ENCODE measurements around the gene CISH. TPM values are rescaled to one million over a fixed set of nuclear protein-coding genes. Genes with fewer than 3 reads are reported as not detected.

CISH gene
- total and polyA plus RNA-seq, 9 of the 15 experiments (the other 6 are each of a cell fraction or from before 2014, with no cell fraction given), result 1.7 to 47.7 (median 18.3) TPM

- DNase-seq (ENCODE audit: extremely low read depth in 1 of 4, low spot score in 3 of 4), result no peak
- POLR2A ChIA-PET, result interaction anchor here (0.9 to 4.8 kb wide), 9 partner anchors 8 to 34 kb away, joined by 3 to 44 read pairs (median 6); partner anchors contain the start of genes CISH and HEMK1
- peak overlapping the region; percentile 96 for H3K27ac ChIP-seq (ENCODE audit: extremely low read depth, low read depth, low read length)
Observed at GRCh38 chr3:50603261-50604109, 8.1 kb downstream of the CISH start.

More at GRCh38 chr3:50603261-50604109, 8.1 kb downstream of the CISH start:
- in situ Hi-C loops (cut with MboI), result no loop called here
- peaks cover 76% of the 10 kb centered on the region in 2 experiments for H3K4me1 ChIP-seq (replicated peaks in 1 of 2; ENCODE audit: control insufficient read depth in 2 of 2, insufficient read depth in 2 of 2, low read length in 2 of 2)
- H4K20me1 ChIP-seq (replicated peaks; ENCODE audit: control insufficient read depth, insufficient read depth, low read length), result peaks cover 17% of the 10 kb centered on the region
- H3K4me2 ChIP-seq (ENCODE audit: insufficient read depth, low read length), result peak overlapping the region; percentile 33; the same call in 1 of the 2 replicates
- FAIRE-seq (no peak), ATAC-seq (no peak)
- intact Hi-C loops (cut with micrococcal nuclease), result no loop called here
- peaks cover 3% of the 10 kb centered on the region for H3K9me1 ChIP-seq (ENCODE audit: control insufficient read depth, insufficient read depth, low read length)
- WGBS (ENCODE audit: insufficient coverage, low coverage, missing lambda C conversion rate), result 44% methylated on average over 3 of the region's 4 CpGs
- BruUV-seq (replicated peaks), result no TSS peak
- no peak overlapping the region for H3K4me3 ChIP-seq
- peaks cover 51% of the 10 kb centered on the region for H3K36me3 ChIP-seq (ENCODE audit: control insufficient read depth, insufficient read depth, low read length)
- H3K9ac ChIP-seq (ENCODE audit: insufficient read depth in 1 of 2, low read depth in 2 of 2, low read length in 2 of 2), result peak overlapping the region; percentile 74 to 89; a peak in 3 of 4 replicates
- H2AFZ ChIP-seq (ENCODE audit: low read depth, low read length), result no peak overlapping the region
- peaks cover 58% of the 10 kb centered on the region for H3K79me2 ChIP-seq (ENCODE audit: control insufficient read depth, insufficient read depth, low read length)
- no peaks in the 10 kb centered on the region for H3K27me3 ChIP-seq (ENCODE audit: control insufficient read depth in 2 of 2, insufficient read depth in 2 of 2, low read length in 2 of 2)
- no peaks in the 10 kb centered on the region for H3K9me3 ChIP-seq (replicated peaks; ENCODE audit: control insufficient read depth, insufficient read depth, low read depth, low read length)
- TF ChIP-seq, protein P1, sequence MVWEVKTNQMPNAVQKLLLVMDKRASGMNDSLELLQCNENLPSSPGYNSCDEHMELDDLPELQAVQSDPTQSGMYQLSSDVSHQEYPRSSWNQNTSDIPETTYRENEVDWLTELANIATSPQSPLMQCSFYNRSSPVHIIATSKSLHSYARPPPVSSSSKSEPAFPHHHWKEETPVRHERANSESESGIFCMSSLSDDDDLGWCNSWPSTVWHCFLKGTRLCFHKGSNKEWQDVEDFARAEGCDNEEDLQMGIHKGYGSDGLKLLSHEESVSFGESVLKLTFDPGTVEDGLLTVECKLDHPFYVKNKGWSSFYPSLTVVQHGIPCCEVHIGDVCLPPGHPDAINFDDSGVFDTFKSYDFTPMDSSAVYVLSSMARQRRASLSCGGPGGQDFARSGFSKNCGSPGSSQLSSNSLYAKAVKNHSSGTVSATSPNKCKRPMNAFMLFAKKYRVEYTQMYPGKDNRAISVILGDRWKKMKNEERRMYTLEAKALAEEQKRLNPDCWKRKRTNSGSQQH (CRISPR knock-in tag; IDR thresholded peaks at IDR 0.05), result peak; percentile 13; the same call in 1 of the 2 replicates
- TF ChIP-seq POLR2G (IDR thresholded peaks at IDR 0.05; ENCODE audit: low read depth, low read length) (0 out of 2 replicates have a peak, but pooled peaks have one; percentile 33), ZFP36 (IDR thresholded peaks at IDR 0.05; ENCODE audit: low read depth, low read length, partially characterized antibody) (peak; percentile 59), PML (IDR thresholded peaks at IDR 0.05; ENCODE audit: low read length) (peak; percentile 15; the same call in 1 of the 2 replicates), RREB1 (CRISPR knock-in tag; IDR thresholded peaks at IDR 0.05) (no peak), POLR2A (conservative IDR thresholded peaks at IDR 0.05) (0 out of 2 replicates have a peak, but pooled peaks have one; percentile 50), BACH1 (tag; IDR thresholded peaks at IDR 0.05) (no peak), KDM5B (IDR thresholded peaks at IDR 0.05; ENCODE audit: insufficient replicate concordance, low read depth, low read length) (peak; percentile 30)
- CTCF ChIA-PET (ENCODE audit: low intra/inter-chr PET ratio), result no interaction called here

Data from K562 (cell line).